ENCODE measurements around the gene MRPL3. TPM values are rescaled to one million over a fixed set of nuclear protein-coding genes. Genes with fewer than 3 reads are reported as not detected.
A peak's percentile ranks its signal among the peaks of the same experiment; 100 is the strongest.

The MRPL3 gene
- total RNA-seq, 1 experiment from 2014 or later: 210 TPM

- Mint-ChIP-seq H3K4me3 (ENCODE audit: low read depth, unreplicated experiment) (no peak overlapping the region), H3K27me3 (ENCODE audit: unreplicated experiment) (no peaks in the 10 kb centered on the region), H3K27ac (ENCODE audit: unreplicated experiment) (no peak overlapping the region), H3K4me1 (ENCODE audit: low read depth, unreplicated experiment) (peaks cover 14% of the 10 kb centered on the region), H3K9me3 (ENCODE audit: low read depth, unreplicated experiment) (no peaks in the 10 kb centered on the region), H3K36me3 (ENCODE audit: insufficient read depth, unreplicated experiment) (no peaks in the 10 kb centered on the region)
- no peak for DNase-seq
- TF ChIP-seq CTCF (IDR thresholded peaks at IDR 0.05; ENCODE audit: unreplicated experiment): no peak
- intact Hi-C loops (cut with micrococcal nuclease; ENCODE audit: unreplicated experiment): loop anchor here (10.0 kb wide), 1 partner anchor 637 kb away; no protein-coding TSS in a partner anchor
- no TSS peak for BruUV-seq (replicated peaks)
- CTCF ChIA-PET: interaction anchor here (0.7 to 2.5 kb wide), 2 partner anchors 16 to 482 kb away, joined by 4 to 8 read pairs; no protein-coding TSS in a partner anchor
Measured at GRCh38 chr3:131547585-131547984, 44.8 kb upstream of the MRPL3 start.

GRCh38 chr3:131546441-131546840, 43.7 kb upstream of the MRPL3 start:
- H3K4me1 Mint-ChIP-seq (ENCODE audit: low read depth, unreplicated experiment): peaks cover 14% of the 10 kb centered on the region
- H3K27me3 Mint-ChIP-seq (ENCODE audit: unreplicated experiment): no peaks in the 10 kb centered on the region
- H3K4me3 Mint-ChIP-seq (ENCODE audit: low read depth, unreplicated experiment): no peak overlapping the region
- TF ChIP-seq CTCF (IDR thresholded peaks at IDR 0.05; ENCODE audit: unreplicated experiment): no peak
- CTCF ChIA-PET: no interaction called here
- H3K36me3 Mint-ChIP-seq (ENCODE audit: insufficient read depth, unreplicated experiment): no peaks in the 10 kb centered on the region
- no peaks in the 10 kb centered on the region for H3K9me3 Mint-ChIP-seq (ENCODE audit: low read depth, unreplicated experiment)
- H3K27ac Mint-ChIP-seq (ENCODE audit: unreplicated experiment): no peak overlapping the region
- intact Hi-C loops (cut with micrococcal nuclease; ENCODE audit: unreplicated experiment): loop anchor here (10.0 kb wide), 1 partner anchor 638 kb away; no protein-coding TSS in a partner anchor
- DNase-seq: no peak
- no TSS peak for BruUV-seq (replicated peaks)

DNA sequence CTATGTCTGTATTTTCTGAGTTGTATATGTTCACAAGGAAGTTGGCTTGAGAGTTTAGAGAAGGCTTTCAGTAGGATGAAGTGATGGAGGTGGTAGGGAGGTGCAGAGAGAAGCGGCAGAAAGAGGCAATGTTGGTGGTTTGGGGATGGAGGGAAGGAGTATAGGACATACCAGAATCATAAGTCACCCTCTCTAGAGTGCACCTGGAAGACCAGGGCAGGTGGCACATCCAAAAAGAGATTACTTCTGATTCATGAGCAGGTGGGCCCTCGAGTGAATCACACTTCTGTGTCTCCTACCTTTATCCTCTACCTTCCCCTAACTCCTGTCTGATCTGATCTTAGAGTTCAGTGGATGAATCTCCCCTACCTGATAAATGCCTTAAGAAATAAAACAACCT, 41.8 kb upstream of the MRPL3 start:
- no peaks in the 10 kb centered on the region for H3K27me3 Mint-ChIP-seq (ENCODE audit: unreplicated experiment)
- peaks cover 14% of the 10 kb centered on the region for H3K4me1 Mint-ChIP-seq (ENCODE audit: low read depth, unreplicated experiment)
- no peak for DNase-seq
- no TSS peak for BruUV-seq (replicated peaks)
- CTCF ChIA-PET: no interaction called here
- H3K9me3 Mint-ChIP-seq (ENCODE audit: low read depth, unreplicated experiment): no peaks in the 10 kb centered on the region
- no peak for TF ChIP-seq CTCF (IDR thresholded peaks at IDR 0.05; ENCODE audit: unreplicated experiment)
- H3K36me3 Mint-ChIP-seq (ENCODE audit: insufficient read depth, unreplicated experiment): no peaks in the 10 kb centered on the region
- intact Hi-C loops (cut with micrococcal nuclease; ENCODE audit: unreplicated experiment): loop anchor here (10.0 kb wide), 1 partner anchor 640 kb away; no protein-coding TSS in a partner anchor
- H3K27ac Mint-ChIP-seq (ENCODE audit: unreplicated experiment): peak overlapping the region; percentile 27
- H3K4me3 Mint-ChIP-seq (ENCODE audit: low read depth, unreplicated experiment): no peak overlapping the region

GRCh38 chr3:131543714-131544113, 40.9 kb upstream of the MRPL3 start:
- Mint-ChIP-seq H3K27ac (ENCODE audit: unreplicated experiment) (no peak overlapping the region), H3K9me3 (ENCODE audit: low read depth, unreplicated experiment) (no peaks in the 10 kb centered on the region), H3K36me3 (ENCODE audit: insufficient read depth, unreplicated experiment) (no peaks in the 10 kb centered on the region), H3K4me3 (ENCODE audit: low read depth, unreplicated experiment) (no peak overlapping the region), H3K27me3 (ENCODE audit: unreplicated experiment) (no peaks in the 10 kb centered on the region), H3K4me1 (ENCODE audit: low read depth, unreplicated experiment) (peaks cover 14% of the 10 kb centered on the region)
- BruUV-seq (replicated peaks): no TSS peak
- DNase-seq: peak; percentile 28
- intact Hi-C loops (cut with micrococcal nuclease; ENCODE audit: unreplicated experiment): loop anchor here (10.0 kb wide), 1 partner anchor 641 kb away; no protein-coding TSS in a partner anchor
- CTCF ChIA-PET: no interaction called here
- no peak for TF ChIP-seq CTCF (IDR thresholded peaks at IDR 0.05; ENCODE audit: unreplicated experiment)

All from Calu3 (cell line).